GM21367 (cell line): ENCODE measurements around the gene SPNS1.
"Not testable (repeated sequence)": the region's sequence is repeated elsewhere in the genome, so short reads cannot be mapped to it uniquely, and the experiment has no call there.

ENCODE experiments used
- ATAC-seq: cut with Tn5 transposase; IDR thresholded peaks from one replicate; pipeline ENCODE4 v1.9.1; 2021; ENCODE audit not compliant: unreplicated experiment

Gene SPNS1

GRCh38 chr16:28958216-28958615 is 16.4 kb upstream of the SPNS1 start:
- no peak for ATAC-seq

GRCh38 chr16:28958836-28959235 is 15.7 kb upstream of the SPNS1 start:
- no peak for ATAC-seq

GRCh38 chr16:28964072-28964471 is 10.5 kb upstream of the SPNS1 start:
- no peak for ATAC-seq

- ATAC-seq = no peak
Measured at GRCh38 chr16:28964496-28964895, 10.1 kb upstream of the SPNS1 start.

GRCh38 chr16:28967156-28967555 is 7.4 kb upstream of the SPNS1 start:
- no peak for ATAC-seq

GRCh38 chr16:28969696-28970095 is 4.9 kb upstream of the SPNS1 start:
- ATAC-seq = not testable (repeated sequence)

GRCh38 chr16:28974007-28974436 is 556 bp upstream of the SPNS1 start:
- ATAC-seq = no peak

- ATAC-seq = no peak
Measured at GRCh38 chr16:28975158-28975599, 601 bp downstream of the SPNS1 start.

GRCh38 chr16:28977703-28978662 is 3.4 kb downstream of the SPNS1 start:
- no peak for ATAC-seq

GRCh38 chr16:28980330-28980729 is 5.8 kb downstream of the SPNS1 start:
- not testable (repeated sequence) for ATAC-seq

- no peak for ATAC-seq
Measured at GRCh38 chr16:28980929-28981328, 6.4 kb downstream of the SPNS1 start.

- no peak for ATAC-seq
Measured at GRCh38 chr16:28981517-28981916, 6.9 kb downstream of the SPNS1 start.

- ATAC-seq = no peak
Measured at GRCh38 chr16:28982418-28982817, 7.8 kb downstream of the SPNS1 start.

GRCh38 chr16:28982949-28983348 is 8.4 kb downstream of the SPNS1 start:
- no peak for ATAC-seq

GRCh38 chr16:28983644-28984043 is 9.1 kb downstream of the SPNS1 start:
- no peak for ATAC-seq

- no peak for ATAC-seq
Measured at GRCh38 chr16:28984091-28984490, 9.5 kb downstream of the SPNS1 start.

- no peak for ATAC-seq
Measured at GRCh38 chr16:28984619-28985135, 10.1 kb downstream of the SPNS1 start, which contains the start of gene LAT. Gene LAT, plus strand, starts transcription at chr16:28985052. Its CDS starts 366 bp downstream, at chr16:28985418.

- no peak for ATAC-seq
Measured at GRCh38 chr16:28985211-28986041, 10.8 kb downstream of the SPNS1 start.

- ATAC-seq = no peak
Measured at GRCh38 chr16:28986046-28986445, 11.5 kb downstream of the SPNS1 start.

- ATAC-seq = no peak
Measured at GRCh38 chr16:28986492-28986891, 11.9 kb downstream of the SPNS1 start.

GRCh38 chr16:28987170-28987853 is 12.7 kb downstream of the SPNS1 start:
- no peak for ATAC-seq
